HCT116 (cell line): Measurements from ENCODE around the gene MPHOSPH8. TPM values are rescaled to one million over a fixed set of nuclear protein-coding genes. Genes with fewer than 3 reads are reported as not detected.

Experiments used
- ATAC-seq: fragments of 200-7000 bp; cut with Tn5 transposase; 2 replicates; pipeline ENCODE4 v1.9.1; 2020; ENCODE audit warnings: mild to moderate bottlenecking, moderate library complexity
- BruUV-seq: library from RNA; stranded (reverse); fragments of 400-500 nt; replicated peaks from 2 replicates; lab custom pipeline; 2021; lab: Mats Ljungman, UMichigan
- CTCF ChIA-PET: fragments of 300-600 bp; sonication (Branson Sonifier 250); formaldehyde crosslinking; loops from one replicate; lab custom pipeline; 2021; ENCODE audit warnings: antibody characterized with exemption; lab: Charles Lee
- POLR2A ChIA-PET: fragments of 300-600, 350-600 bp; sonication (Branson Sonifier 250); formaldehyde crosslinking; loops from one replicate; lab custom pipeline; 2021; ENCODE audit warnings: antibody characterized with exemption; lab: Charles Lee
- RAD21 ChIA-PET, 2 experiments: fragments of 300-600 bp; sonication (Branson Sonifier 250); formaldehyde crosslinking; loops; one replicate each; lab custom pipeline; 2023; ENCODE audit warnings: low total read pairs in 2 of 2; ENCODE audit not compliant: uncharacterized antibody in 2 of 2, unreplicated experiment in 2 of 2, low non-redundant PET in 1 of 2; lab: Charles Lee
- DNase-seq: peaks from one replicate; pipeline ENCODE4 v3.0.0-alpha.2; 2010; ENCODE audit warnings: low read depth, low spot score
- H2AFZ ChIP-seq: fragments of 200-600 bp; shearing (Covaris generic), sonication (generic); 2 replicates; pipeline ENCODE4 v1.6.1; 2017; ENCODE audit warnings: low read depth, mixed run types, mixed read lengths, antibody characterized with exemption, low read length; ENCODE audit not compliant: poor library complexity, severe bottlenecking
- H3K27ac ChIP-seq: 2 replicates; pipeline ENCODE4 v1.5.1; 2012; ENCODE audit warnings: low read depth, low read length
- H3K27me3 ChIP-seq: fragments of 200-600 bp; sonication (generic); 2 replicates; pipeline ENCODE4 v1.6.1; 2016; ENCODE audit warnings: mixed run types, low read length, mixed read lengths; ENCODE audit not compliant: insufficient read depth
- H3K36me3 ChIP-seq, 2 experiments: fragments of 200-500 bp in 1 of 2; fragments of 200-600 bp in 1 of 2; sonication (Bioruptor generic) in 1 of 2; sonication (generic) in 1 of 2; 2 replicates each; pipeline versions ENCODE4 v1.5.1 to v1.6.1; 2014 to 2016; ENCODE audit warnings: low read length in 2 of 2, inconsistent platforms in 1 of 2, mixed read lengths in 1 of 2, mixed run types in 1 of 2; ENCODE audit not compliant: insufficient read depth in 2 of 2, control insufficient read depth in 1 of 2
- H3K4me1 ChIP-seq, 2 experiments: fragments of 200-600 bp in 1 of 2; sonication (generic) in 1 of 2; 2 replicates each; pipeline versions ENCODE4 v1.5.1 to v1.6.1; 2012 to 2017; ENCODE audit warnings: low read length in 2 of 2, inconsistent platforms in 1 of 2, mild to moderate bottlenecking in 1 of 2, mixed read lengths in 1 of 2, mixed run types in 1 of 2, moderate library complexity in 1 of 2; ENCODE audit not compliant: insufficient read depth in 2 of 2, control insufficient read depth in 1 of 2
- H3K4me2 ChIP-seq: fragments of 200-600 bp; sonication (generic); 2 replicates; pipeline ENCODE4 v1.6.1; 2017; ENCODE audit warnings: mixed run types, low read length, mixed read lengths
- H3K4me3 ChIP-seq, 2 experiments: fragments of 200-600 bp in 1 of 2; sonication (generic) in 1 of 2; replicated peaks in 1 of 2; 2 replicates each; pipeline ENCODE4 v1.5.1; 2011 to 2016; ENCODE audit warnings: low read length in 2 of 2, control low read depth in 1 of 2, low read depth in 1 of 2, mild to moderate bottlenecking in 1 of 2, mixed read lengths in 1 of 2, mixed run types in 1 of 2
- H3K79me2 ChIP-seq: fragments of 200-600 bp; sonication (generic); 2 replicates; pipeline ENCODE4 v1.6.1; 2017; ENCODE audit warnings: mild to moderate bottlenecking, mixed run types, low read length, moderate library complexity, mixed read lengths; ENCODE audit not compliant: insufficient read depth
- H3K9ac ChIP-seq: fragments of 200-600 bp; sonication (generic); 2 replicates; pipeline ENCODE4 v1.6.1; 2016; ENCODE audit warnings: low read length, mixed read lengths
- H3K9me2 ChIP-seq: fragments of 200-600 bp; sonication (generic), shearing (Covaris generic); 2 replicates; pipeline ENCODE4 v1.6.1; 2017; ENCODE audit warnings: mixed run types, mild to moderate bottlenecking, moderate library complexity; ENCODE audit not compliant: insufficient read depth
- H3K9me3 ChIP-seq, 2 experiments: fragments of 200-500 bp in 1 of 2; fragments of 200-600 bp in 1 of 2; sonication (Bioruptor generic) in 1 of 2; sonication (generic) in 1 of 2; 2 replicates each; pipeline ENCODE4 v1.6.1; 2014 to 2017; ENCODE audit warnings: low read length in 2 of 2, mixed read lengths in 2 of 2, inconsistent platforms in 1 of 2, low read depth in 1 of 2, mild to moderate bottlenecking in 1 of 2, mixed run types in 1 of 2, moderate library complexity in 1 of 2; ENCODE audit not compliant: control insufficient read depth in 1 of 2, insufficient read depth in 1 of 2
- H4K20me1 ChIP-seq: fragments of 200-600 bp; sonication (generic), shearing (Covaris generic); 2 replicates; pipeline ENCODE4 v1.6.1; 2017; ENCODE audit warnings: mixed run types, mild to moderate bottlenecking, moderate library complexity; ENCODE audit not compliant: insufficient read depth
- EZH2phosphoT487 ChIP-seq: fragments of 200-600 bp; IDR thresholded peaks from 2 replicates; pipeline ENCODE4 v1.6.1; 2018; ENCODE audit warnings: antibody characterized with exemption, borderline replicate concordance
- POLR2AphosphoS5 ChIP-seq: IDR thresholded peaks from 2 replicates; pipeline ENCODE4 v1.6.1; 2011; ENCODE audit warnings: mild to moderate bottlenecking, low read depth, low read length, moderate library complexity
- SP1 ChIP-seq: IDR thresholded peaks from 2 replicates; pipeline ENCODE4 v1.6.1; 2012; ENCODE audit warnings: low read depth
- TCF7L2 ChIP-seq: IDR thresholded peaks from 2 replicates; pipeline ENCODE4 v1.7.0; 2011; ENCODE audit warnings: borderline replicate concordance, inconsistent platforms; ENCODE audit not compliant: insufficient read depth, insufficient read length; ENCODE audit errors: extremely low read depth
- ZBTB33 ChIP-seq: IDR thresholded peaks from 2 replicates; pipeline ENCODE4 v1.6.1; 2011; ENCODE audit warnings: mild to moderate bottlenecking, low read length, moderate library complexity; ENCODE audit not compliant: insufficient replicate concordance; ENCODE audit errors: extremely low read depth
- ZNF274 ChIP-seq: fragments of 200-500 bp; sonication (Bioruptor generic); IDR thresholded peaks from 2 replicates; pipeline ENCODE4 v1.6.1; 2014; ENCODE audit warnings: mild to moderate bottlenecking, low read depth, low read length, inconsistent platforms
- intact Hi-C: fragments of 100-400 bp; cut with micrococcal nuclease; formaldehyde crosslinking; loops from 2 replicates; pipeline ENCODE4 v1.10.0; 2022
- total RNA-seq: library from RNA; stranded (reverse); gene quantifications from one replicate; pipeline ENCODE4 v1.2.1, GENCODE V29; 2021; ENCODE audit not compliant: unreplicated experiment

The MPHOSPH8 gene
- total RNA-seq, 1 experiment from 2014 or later, result 21.5 TPM

GRCh38 chr13:19604306-19604705 lies 29.2 kb upstream of the MPHOSPH8 start:
- ATAC-seq (no peak), DNase-seq (no peak)
- peaks cover 3% of the 10 kb centered on the region; the same call in 1 of the 2 replicates for H4K20me1 ChIP-seq
- no peak overlapping the region for H3K27ac ChIP-seq
- H3K79me2 ChIP-seq, result peaks cover 78% of the 10 kb centered on the region
- no peak overlapping the region for H3K4me3 ChIP-seq
- peak overlapping the region; percentile 76 for H3K4me2 ChIP-seq
- intact Hi-C loops, result no loop called here
- H3K27me3 ChIP-seq, result no peaks in the 10 kb centered on the region
- no peak overlapping the region for H2AFZ ChIP-seq
- H3K9me2 ChIP-seq, result no peaks in the 10 kb centered on the region
- peaks cover 28 to 52% of the 10 kb centered on the region in 2 experiments for H3K4me1 ChIP-seq
- no peaks in the 10 kb centered on the region for H3K9me3 ChIP-seq
- no peak overlapping the region for H3K9ac ChIP-seq
- TF ChIP-seq TCF7L2, result no peak
- no peak for TF ChIP-seq ZBTB33
- TF ChIP-seq POLR2AphosphoS5, result no peak
- TF ChIP-seq EZH2phosphoT487, result no peak
- no peak for TF ChIP-seq ZNF274
- TF ChIP-seq SP1, result no peak
- RAD21 ChIA-PET, result no interaction called here
- CTCF ChIA-PET, result no interaction called here
- no peaks in the 10 kb centered on the region for H3K36me3 ChIP-seq
- POLR2A ChIA-PET, result no interaction called here
- BruUV-seq, result no TSS peak
